DND-41 (cell line): ENCODE results near the gene GGNBP2.
A peak's percentile ranks its signal among the peaks of the same experiment; 100 is the strongest.

Experiments used
- ATAC-seq: fragments of 200-7000 bp; cut with Tn5 transposase; 3 replicates; pipeline ENCODE4 v1.9.1; 2021; ENCODE audit warnings: low read depth; ENCODE audit not compliant: insufficient read depth
- DNase-seq: peaks from one replicate; pipeline ENCODE4 v3.0.0-alpha.2; 2020
- H2AFZ ChIP-seq: 2 replicates; pipeline ENCODE4 v1.6.0; 2012; ENCODE audit warnings: low read depth, low read length
- H3K27ac ChIP-seq: 2 replicates; pipeline ENCODE4 v1.5.1; 2012; ENCODE audit warnings: low read length, inconsistent platforms
- H3K27me3 ChIP-seq: fragments of 200-600 bp; sonication (generic); 2 replicates; pipeline ENCODE4 v1.6.0; 2012; ENCODE audit warnings: low read length, mild to moderate bottlenecking, inconsistent platforms; ENCODE audit not compliant: insufficient read depth, poor library complexity
- H3K36me3 ChIP-seq: 2 replicates; pipeline ENCODE4 v1.5.1; 2012; ENCODE audit warnings: low read length, inconsistent platforms; ENCODE audit not compliant: insufficient read depth
- H3K4me1 ChIP-seq: 2 replicates; pipeline ENCODE4 v1.5.1; 2012; ENCODE audit warnings: mild to moderate bottlenecking, low read length; ENCODE audit not compliant: insufficient read depth
- H3K4me2 ChIP-seq: 2 replicates; pipeline ENCODE4 v1.6.0; 2012; ENCODE audit warnings: mild to moderate bottlenecking, moderate library complexity, low read length, inconsistent platforms; ENCODE audit not compliant: insufficient read depth
- H3K4me3 ChIP-seq, 2 experiments: fragments of 200-600 bp in 1 of 2; shearing (Covaris generic) in 1 of 2; 2 replicates each; pipeline ENCODE4 v1.5.1; 2012 to 2016; ENCODE audit warnings: inconsistent platforms in 2 of 2, low read length in 2 of 2, mild to moderate bottlenecking in 2 of 2, low read depth in 1 of 2, moderate library complexity in 1 of 2
- H3K79me2 ChIP-seq: 2 replicates; pipeline ENCODE4 v1.6.0; 2012; ENCODE audit warnings: low read length, inconsistent platforms; ENCODE audit not compliant: insufficient read depth
- H3K9ac ChIP-seq: 2 replicates; pipeline ENCODE4 v1.6.0; 2012; ENCODE audit warnings: low read depth, mild to moderate bottlenecking, inconsistent platforms, low read length, moderate library complexity
- H3K9me3 ChIP-seq: 2 replicates; pipeline ENCODE4 v1.5.1; 2012; ENCODE audit warnings: low read length, moderate library complexity, mild to moderate bottlenecking, inconsistent platforms; ENCODE audit not compliant: insufficient read depth, severe bottlenecking
- H4K20me1 ChIP-seq: 2 replicates; pipeline ENCODE4 v1.6.0; 2012; ENCODE audit warnings: low read length; ENCODE audit not compliant: insufficient read depth
- EZH2 ChIP-seq: IDR thresholded peaks from 3 replicates; pipeline ENCODE4 v1.6.1; 2012; ENCODE audit warnings: borderline replicate concordance, low read depth, mild to moderate bottlenecking, moderate library complexity, low read length, inconsistent platforms; ENCODE audit not compliant: severe bottlenecking
- TF ChIP-seq, protein P1 (sequence below): IDR thresholded peaks from 2 replicates; pipeline ENCODE4 v1.5.1; 2012; ENCODE audit warnings: borderline replicate concordance, low read length, moderate library complexity, mild to moderate bottlenecking; ENCODE audit not compliant: poor library complexity, severe bottlenecking; ENCODE audit errors: extremely low read depth

The GGNBP2 gene

DNA sequence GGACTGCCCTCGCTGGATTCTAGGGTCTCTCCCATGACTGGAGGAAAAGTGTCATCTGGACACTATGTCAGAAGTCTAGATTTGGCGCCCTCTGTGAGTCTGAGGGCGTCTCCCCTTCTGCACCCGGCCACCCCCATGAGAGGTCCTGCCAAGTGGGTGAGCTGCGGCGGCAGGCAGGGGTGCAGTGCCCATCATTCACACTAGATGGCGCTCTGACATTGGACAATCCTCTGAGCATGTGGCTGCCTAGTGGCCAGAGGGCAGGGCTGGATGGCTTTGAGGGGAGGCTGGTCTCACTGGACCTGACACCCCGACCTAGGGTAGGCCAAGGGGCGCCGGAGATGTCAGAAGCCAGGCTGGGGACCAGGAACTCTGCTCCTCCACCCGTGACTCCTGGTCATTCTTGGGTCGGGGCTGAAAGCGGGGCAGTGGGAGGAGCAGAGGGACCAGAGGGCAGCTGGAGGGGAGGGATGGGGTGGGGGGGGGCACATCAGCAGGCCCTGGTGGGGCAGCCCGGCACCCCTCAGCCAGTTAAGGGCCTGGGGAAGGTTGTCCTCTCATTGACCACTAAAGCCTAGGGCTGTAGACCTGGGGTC, 84.6 kb downstream of the GGNBP2 start:
- H3K79me2 ChIP-seq = no peaks in the 10 kb centered on the region
- H3K36me3 ChIP-seq = no peaks in the 10 kb centered on the region
- TF ChIP-seq, protein P1, sequence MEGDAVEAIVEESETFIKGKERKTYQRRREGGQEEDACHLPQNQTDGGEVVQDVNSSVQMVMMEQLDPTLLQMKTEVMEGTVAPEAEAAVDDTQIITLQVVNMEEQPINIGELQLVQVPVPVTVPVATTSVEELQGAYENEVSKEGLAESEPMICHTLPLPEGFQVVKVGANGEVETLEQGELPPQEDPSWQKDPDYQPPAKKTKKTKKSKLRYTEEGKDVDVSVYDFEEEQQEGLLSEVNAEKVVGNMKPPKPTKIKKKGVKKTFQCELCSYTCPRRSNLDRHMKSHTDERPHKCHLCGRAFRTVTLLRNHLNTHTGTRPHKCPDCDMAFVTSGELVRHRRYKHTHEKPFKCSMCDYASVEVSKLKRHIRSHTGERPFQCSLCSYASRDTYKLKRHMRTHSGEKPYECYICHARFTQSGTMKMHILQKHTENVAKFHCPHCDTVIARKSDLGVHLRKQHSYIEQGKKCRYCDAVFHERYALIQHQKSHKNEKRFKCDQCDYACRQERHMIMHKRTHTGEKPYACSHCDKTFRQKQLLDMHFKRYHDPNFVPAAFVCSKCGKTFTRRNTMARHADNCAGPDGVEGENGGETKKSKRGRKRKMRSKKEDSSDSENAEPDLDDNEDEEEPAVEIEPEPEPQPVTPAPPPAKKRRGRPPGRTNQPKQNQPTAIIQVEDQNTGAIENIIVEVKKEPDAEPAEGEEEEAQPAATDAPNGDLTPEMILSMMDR = peak; percentile 100
- no peak for TF ChIP-seq EZH2
- no peaks in the 10 kb centered on the region for H3K27me3 ChIP-seq
- H4K20me1 ChIP-seq = peaks cover 7% of the 10 kb centered on the region; the same call in 1 of the 2 replicates
- H3K4me3 ChIP-seq = no peak overlapping the region
- DNase-seq = peak; percentile 77
- H3K4me2 ChIP-seq = no peak overlapping the region
- H3K27ac ChIP-seq = no peak overlapping the region
- no peaks in the 10 kb centered on the region for H3K9me3 ChIP-seq
- peak; percentile 90 for ATAC-seq
- H3K9ac ChIP-seq = no peak overlapping the region
- no peaks in the 10 kb centered on the region for H3K4me1 ChIP-seq
- no peak overlapping the region for H2AFZ ChIP-seq

DNA sequence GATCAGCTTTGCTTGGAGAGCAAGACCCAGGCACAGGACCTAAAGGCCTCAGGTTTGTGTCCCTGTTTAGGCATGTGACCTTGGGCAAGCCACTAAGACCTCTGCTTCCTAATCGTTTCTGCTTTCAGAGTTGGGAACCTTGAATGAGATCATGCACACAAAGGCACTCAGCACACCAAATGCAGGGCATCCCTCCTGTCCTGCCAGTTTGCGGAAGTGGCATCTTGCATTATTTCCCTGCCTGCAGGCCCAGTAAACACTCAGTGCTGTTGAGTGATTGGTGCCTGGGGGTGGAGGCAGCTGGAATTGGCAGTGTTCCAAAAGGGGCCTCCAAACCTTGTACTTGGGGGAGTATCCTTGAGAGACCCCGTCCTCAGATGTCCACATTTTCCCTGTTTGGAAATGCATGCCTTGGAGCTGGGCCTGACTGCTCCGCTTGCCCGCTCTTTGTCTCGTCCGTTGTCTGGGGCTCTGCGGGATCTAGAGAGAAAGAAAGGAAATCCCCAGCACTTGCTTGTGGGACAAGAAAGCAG, 85.3 kb downstream of the GGNBP2 start:
- no peak for DNase-seq
- TF ChIP-seq EZH2 = no peak
- TF ChIP-seq, protein P1 = no peak
- ATAC-seq = no peak
- no peak overlapping the region for H3K4me2 ChIP-seq
- peaks cover under 1% of the 10 kb centered on the region for H3K27me3 ChIP-seq
- no peaks in the 10 kb centered on the region for H3K9me3 ChIP-seq
- H3K4me3 ChIP-seq = no peak overlapping the region
- no peaks in the 10 kb centered on the region for H3K4me1 ChIP-seq
- no peak overlapping the region for H2AFZ ChIP-seq
- no peak overlapping the region for H3K9ac ChIP-seq
- H3K27ac ChIP-seq = no peak overlapping the region
- peaks cover 7% of the 10 kb centered on the region; the same call in 1 of the 2 replicates for H4K20me1 ChIP-seq
- no peaks in the 10 kb centered on the region for H3K79me2 ChIP-seq
- no peaks in the 10 kb centered on the region for H3K36me3 ChIP-seq

DNA sequence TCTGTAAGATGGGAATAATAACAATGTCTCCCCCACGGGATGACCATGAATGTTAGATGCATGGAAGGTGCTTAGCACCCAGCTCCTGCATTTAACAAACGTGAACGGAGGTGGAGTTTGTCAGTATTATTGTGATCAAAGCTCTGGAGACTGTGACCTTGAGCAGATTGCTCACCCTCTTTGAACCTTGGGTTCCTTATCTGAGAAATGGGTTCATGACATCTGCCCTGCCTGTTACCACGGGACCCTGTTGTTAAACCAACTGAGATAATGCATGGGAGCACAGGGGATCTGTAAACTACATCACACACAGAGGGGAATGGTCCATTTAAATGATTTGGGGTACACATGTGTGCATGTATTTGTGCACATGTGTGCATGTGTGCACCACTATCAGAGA, 86.3 kb downstream of the GGNBP2 start:
- H3K79me2 ChIP-seq = no peaks in the 10 kb centered on the region
- no peak overlapping the region for H3K27ac ChIP-seq
- H4K20me1 ChIP-seq = peaks cover 7% of the 10 kb centered on the region; the same call in 1 of the 2 replicates
- no peaks in the 10 kb centered on the region for H3K4me1 ChIP-seq
- H3K4me2 ChIP-seq = no peak overlapping the region
- no peaks in the 10 kb centered on the region for H3K36me3 ChIP-seq
- no peak for DNase-seq
- H3K9ac ChIP-seq = no peak overlapping the region
- H3K4me3 ChIP-seq = no peak overlapping the region
- TF ChIP-seq, protein P1 = no peak
- no peak for TF ChIP-seq EZH2
- no peak for ATAC-seq
- H3K27me3 ChIP-seq = peaks cover 6% of the 10 kb centered on the region
- no peak overlapping the region for H2AFZ ChIP-seq
- H3K9me3 ChIP-seq = no peaks in the 10 kb centered on the region
